Nephron progenitor cell (in vitro differentiated cells): ENCODE results near the gene KRTAP9-4.
A peak's percentile ranks its signal among the peaks of the same experiment; 100 is the strongest.
"Not testable (repeated sequence)": the region's sequence is repeated elsewhere in the genome, so short reads cannot be mapped to it uniquely, and the experiment has no call there.

Experiments
- DNase-seq: peaks from one replicate; pipeline ENCODE4 v3.0.0; 2021
- H3K27ac Mint-ChIP-seq: 2 replicates; pipeline ENCODE4 v1.8.0; 2021; ENCODE audit warnings: mild to moderate bottlenecking, moderate library complexity, mixed read lengths
- H3K27me3 Mint-ChIP-seq: 2 replicates; pipeline ENCODE4 v1.8.0; 2021; ENCODE audit warnings: mild to moderate bottlenecking, low read depth, mixed read lengths; ENCODE audit not compliant: poor library complexity
- H3K36me3 Mint-ChIP-seq: 2 replicates; pipeline ENCODE4 v1.8.0; 2021; ENCODE audit warnings: low read depth, mixed read lengths
- H3K4me1 Mint-ChIP-seq: 2 replicates; pipeline ENCODE4 v1.8.0; 2021; ENCODE audit warnings: mixed read lengths
- H3K4me3 Mint-ChIP-seq: 2 replicates; pipeline ENCODE4 v1.8.0; 2021; ENCODE audit warnings: mild to moderate bottlenecking, moderate library complexity, mixed read lengths
- H3K9me3 Mint-ChIP-seq: 2 replicates; pipeline ENCODE4 v1.8.0; 2021; ENCODE audit warnings: mild to moderate bottlenecking, moderate library complexity, mixed read lengths
- TF ChIP-seq, protein P1 (sequence below): fragments of 200-600 bp; sonication (generic); IDR thresholded peaks from 2 replicates; pipeline ENCODE4 v1.5.0; 2021; ENCODE audit warnings: antibody characterized with exemption

The KRTAP9-4 gene, protein sequence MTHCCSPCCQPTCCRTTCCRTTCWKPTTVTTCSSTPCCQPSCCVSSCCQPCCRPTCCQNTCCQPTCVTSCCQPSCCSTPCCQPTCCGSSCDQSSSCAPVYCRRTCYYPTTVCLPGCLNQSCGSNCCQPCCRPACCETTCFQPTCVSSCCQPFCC

DNA sequence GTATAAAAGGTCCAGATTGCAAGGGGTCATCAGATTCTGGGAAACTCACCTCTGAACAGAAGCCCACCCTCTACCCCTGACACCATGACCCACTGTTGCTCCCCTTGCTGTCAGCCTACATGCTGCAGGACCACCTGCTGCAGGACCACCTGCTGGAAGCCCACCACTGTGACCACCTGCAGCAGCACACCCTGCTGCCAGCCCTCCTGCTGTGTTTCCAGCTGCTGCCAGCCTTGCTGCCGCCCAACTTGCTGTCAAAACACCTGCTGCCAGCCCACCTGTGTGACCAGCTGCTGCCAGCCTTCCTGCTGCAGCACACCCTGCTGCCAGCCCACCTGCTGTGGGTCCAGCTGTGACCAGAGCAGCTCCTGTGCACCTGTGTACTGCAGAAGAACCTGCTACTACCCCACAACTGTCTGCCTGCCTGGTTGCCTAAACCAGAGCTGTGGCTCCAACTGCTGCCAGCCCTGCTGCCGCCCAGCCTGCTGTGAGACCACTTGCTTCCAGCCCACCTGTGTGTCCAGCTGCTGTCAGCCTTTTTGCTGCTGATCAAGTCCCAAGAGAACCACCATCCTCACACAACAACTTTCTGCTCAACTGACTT is at the start of gene KRTAP9-4:
Gene KRTAP9-4 (plus strand): TSS at position 51 of the 604 bp plus-strand sequence. CDS start 34 bp downstream, at position 85.
- peaks cover 72% of the 10 kb centered on the region for H3K27me3 Mint-ChIP-seq
- H3K27ac Mint-ChIP-seq, H3K4me3 Mint-ChIP-seq, H3K4me1 Mint-ChIP-seq, H3K36me3 Mint-ChIP-seq, H3K9me3 Mint-ChIP-seq, DNase-seq: not testable (repeated sequence)

DNA sequence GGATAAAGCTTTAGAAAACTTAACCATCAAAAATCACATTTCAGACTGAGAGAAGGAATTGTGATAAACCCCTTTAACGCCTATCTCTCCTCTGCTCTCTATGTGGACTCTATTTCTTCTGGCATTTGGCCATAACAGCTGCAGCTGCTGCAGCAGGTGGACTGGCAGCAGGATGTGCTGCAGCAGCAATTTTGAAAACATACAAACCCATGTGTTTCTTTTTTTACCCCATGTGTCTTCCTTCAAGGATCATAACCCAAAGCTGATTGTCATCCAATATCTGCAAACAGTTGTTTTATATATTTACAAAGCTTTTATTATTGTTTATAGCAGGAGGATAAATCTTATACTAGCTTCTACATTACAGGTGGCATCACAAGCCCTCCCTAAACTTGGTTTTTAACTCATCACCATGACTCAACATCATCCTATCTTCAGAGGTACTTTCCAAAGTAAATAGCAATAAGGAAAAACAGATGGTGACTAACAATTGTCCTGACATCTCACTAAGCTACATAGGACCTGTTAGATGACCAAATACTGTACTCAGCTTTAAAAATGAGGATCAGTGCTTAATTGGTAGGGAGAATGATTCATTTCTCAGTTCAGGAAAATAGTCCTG is 37.5 kb upstream of the KRTAP9-4 start:
- H3K36me3 Mint-ChIP-seq: no peaks in the 10 kb centered on the region
- H3K4me1 Mint-ChIP-seq: no peaks in the 10 kb centered on the region
- no peak overlapping the region for H3K27ac Mint-ChIP-seq
- peaks cover 5% of the 10 kb centered on the region for H3K27me3 Mint-ChIP-seq
- no peak for DNase-seq
- TF ChIP-seq, protein P1, sequence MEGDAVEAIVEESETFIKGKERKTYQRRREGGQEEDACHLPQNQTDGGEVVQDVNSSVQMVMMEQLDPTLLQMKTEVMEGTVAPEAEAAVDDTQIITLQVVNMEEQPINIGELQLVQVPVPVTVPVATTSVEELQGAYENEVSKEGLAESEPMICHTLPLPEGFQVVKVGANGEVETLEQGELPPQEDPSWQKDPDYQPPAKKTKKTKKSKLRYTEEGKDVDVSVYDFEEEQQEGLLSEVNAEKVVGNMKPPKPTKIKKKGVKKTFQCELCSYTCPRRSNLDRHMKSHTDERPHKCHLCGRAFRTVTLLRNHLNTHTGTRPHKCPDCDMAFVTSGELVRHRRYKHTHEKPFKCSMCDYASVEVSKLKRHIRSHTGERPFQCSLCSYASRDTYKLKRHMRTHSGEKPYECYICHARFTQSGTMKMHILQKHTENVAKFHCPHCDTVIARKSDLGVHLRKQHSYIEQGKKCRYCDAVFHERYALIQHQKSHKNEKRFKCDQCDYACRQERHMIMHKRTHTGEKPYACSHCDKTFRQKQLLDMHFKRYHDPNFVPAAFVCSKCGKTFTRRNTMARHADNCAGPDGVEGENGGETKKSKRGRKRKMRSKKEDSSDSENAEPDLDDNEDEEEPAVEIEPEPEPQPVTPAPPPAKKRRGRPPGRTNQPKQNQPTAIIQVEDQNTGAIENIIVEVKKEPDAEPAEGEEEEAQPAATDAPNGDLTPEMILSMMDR: no peak
- no peak overlapping the region for H3K4me3 Mint-ChIP-seq
- peaks cover 20% of the 10 kb centered on the region for H3K9me3 Mint-ChIP-seq

DNA sequence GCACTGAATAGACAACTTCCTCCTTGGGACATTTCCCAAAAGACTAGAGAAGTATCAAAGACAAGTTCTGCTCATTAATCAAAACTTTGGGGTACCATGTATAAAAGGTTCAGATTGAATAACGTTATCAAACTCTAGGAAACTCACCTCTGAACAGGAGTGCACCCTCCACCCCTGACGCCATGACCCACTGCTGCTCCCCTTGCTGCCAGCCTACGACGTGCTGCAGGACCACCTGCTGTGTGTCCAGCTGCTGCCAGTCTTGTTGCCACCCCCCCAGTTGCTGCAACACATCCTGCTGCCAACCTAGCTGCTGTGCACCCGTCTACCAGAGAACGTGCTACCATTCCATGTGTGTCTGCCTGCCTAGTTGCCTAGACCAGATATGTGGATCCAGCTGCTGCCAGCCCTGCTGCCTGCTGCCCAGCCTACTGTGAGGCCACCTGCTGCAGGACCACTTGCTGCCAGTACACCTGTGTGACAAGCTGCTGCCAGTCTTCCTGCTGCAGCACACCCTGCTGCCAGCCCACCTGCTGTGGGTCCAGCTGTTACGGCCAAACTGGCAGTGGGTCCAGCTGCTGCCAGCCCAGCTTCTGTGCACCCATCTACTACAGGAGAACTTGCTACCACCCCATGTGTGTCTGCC is 36.8 kb upstream of the KRTAP9-4 start:
- TF ChIP-seq, protein P1: no peak
- Mint-ChIP-seq H3K9me3 (peaks cover 15% of the 10 kb centered on the region), H3K4me1 (no peaks in the 10 kb centered on the region), H3K4me3 (no peak overlapping the region), H3K27me3 (peaks cover 5% of the 10 kb centered on the region), H3K36me3 (no peaks in the 10 kb centered on the region), H3K27ac (peak overlapping the region; percentile 19)
- DNase-seq: no peak

DNA sequence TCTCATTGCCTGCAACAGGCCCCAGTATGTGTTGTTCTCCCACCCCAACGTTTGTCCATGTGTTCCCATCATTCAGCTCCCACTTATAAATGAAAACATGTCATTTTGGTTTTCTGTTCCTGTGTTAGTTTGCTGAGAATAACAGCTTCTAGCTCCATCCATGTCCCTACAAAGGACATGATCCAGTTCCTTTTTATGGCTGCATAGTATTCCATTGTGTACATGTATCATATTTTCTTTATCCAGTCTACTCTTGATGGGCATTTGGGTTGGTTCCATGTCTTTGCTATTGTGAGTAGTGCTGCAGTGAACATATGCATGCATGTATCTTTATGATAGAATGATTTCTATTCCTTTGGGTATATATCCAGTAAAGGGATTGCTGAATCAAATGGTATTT is 33.8 kb upstream of the KRTAP9-4 start:
- Mint-ChIP-seq H3K27me3 (peaks cover 5% of the 10 kb centered on the region), H3K9me3 (peaks cover 14% of the 10 kb centered on the region), H3K4me3 (no peak overlapping the region), H3K4me1 (no peaks in the 10 kb centered on the region), H3K36me3 (no peaks in the 10 kb centered on the region), H3K27ac (no peak overlapping the region)
- TF ChIP-seq, protein P1: no peak
- DNase-seq: no peak

DNA sequence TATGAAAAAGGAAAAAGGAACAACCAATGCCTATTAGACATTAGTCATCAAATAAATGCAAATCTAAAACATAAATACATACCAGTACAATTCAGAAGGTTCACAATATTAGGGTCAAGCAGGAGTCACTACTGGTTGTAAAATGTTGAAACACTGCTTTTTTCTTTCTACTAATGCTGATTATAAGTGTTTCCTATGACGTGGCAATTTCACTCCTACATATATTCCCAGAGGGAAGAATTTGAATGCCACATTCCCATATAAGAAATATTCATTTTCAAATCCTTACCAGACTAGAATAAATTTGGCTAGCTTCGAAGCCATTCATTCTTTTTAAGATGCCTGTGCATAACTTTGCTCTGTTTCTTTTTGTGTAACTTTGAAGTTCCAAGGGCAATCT is 25.7 kb upstream of the KRTAP9-4 start:
- Mint-ChIP-seq H3K36me3 (no peaks in the 10 kb centered on the region), H3K27ac (no peak overlapping the region), H3K4me1 (no peaks in the 10 kb centered on the region), H3K4me3 (no peak overlapping the region), H3K9me3 (peaks cover 20% of the 10 kb centered on the region), H3K27me3 (peaks cover 10% of the 10 kb centered on the region)
- no peak for DNase-seq
- TF ChIP-seq, protein P1: no peak

DNA sequence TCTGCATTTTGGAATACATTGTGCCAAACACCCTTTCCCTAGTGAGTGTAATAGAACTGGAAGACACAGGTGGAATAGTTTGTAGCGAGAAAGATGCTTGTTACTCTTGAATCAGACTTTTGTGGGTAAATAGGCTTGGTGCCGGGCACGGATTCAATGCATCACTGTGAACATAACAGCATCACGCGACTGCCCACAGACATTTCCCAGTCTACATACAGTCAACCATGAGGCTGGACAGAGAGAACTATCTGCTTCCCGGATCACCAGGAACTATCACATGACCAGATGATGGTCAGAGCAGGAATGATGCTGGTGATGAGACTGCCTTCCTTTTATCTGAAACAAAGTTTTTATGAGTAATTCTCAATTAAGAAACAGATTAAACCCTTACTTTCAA is 23.4 kb upstream of the KRTAP9-4 start:
- TF ChIP-seq, protein P1: no peak
- Mint-ChIP-seq H3K9me3 (peaks cover 2% of the 10 kb centered on the region), H3K27ac (no peak overlapping the region), H3K4me3 (no peak overlapping the region), H3K4me1 (no peaks in the 10 kb centered on the region), H3K36me3 (no peaks in the 10 kb centered on the region), H3K27me3 (peaks cover 24% of the 10 kb centered on the region)
- no peak for DNase-seq

DNA sequence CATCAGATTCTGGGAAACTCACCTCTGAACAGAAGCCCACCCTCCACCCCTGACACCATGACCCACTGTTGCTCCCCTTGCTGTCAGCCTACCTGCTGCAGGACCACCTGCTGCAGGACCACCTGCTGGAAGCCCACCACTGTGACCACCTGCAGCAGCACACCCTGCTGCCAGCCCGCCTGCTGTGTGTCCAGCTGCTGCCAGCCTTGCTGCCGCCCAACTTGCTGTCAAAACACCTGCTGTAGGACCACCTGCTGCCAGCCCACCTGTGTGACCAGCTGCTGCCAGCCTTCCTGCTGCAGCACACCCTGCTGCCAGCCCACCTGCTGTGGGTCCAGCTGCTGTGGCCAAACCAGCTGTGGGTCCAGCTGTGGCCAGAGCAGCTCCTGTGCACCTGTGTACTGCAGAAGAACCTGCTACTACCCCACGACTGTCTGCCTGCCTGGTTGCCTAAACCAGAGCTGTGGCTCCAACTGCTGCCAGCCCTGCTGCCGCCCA is 22.8 kb upstream of the KRTAP9-4 start, which contains the start of gene KRTAP9-2:
Gene KRTAP9-2 (plus strand): TSS at position 51 of the 498 bp plus-strand sequence. CDS start 7 bp downstream, at position 58.
- peaks cover 24% of the 10 kb centered on the region for H3K27me3 Mint-ChIP-seq
- not testable (repeated sequence) for H3K4me1 Mint-ChIP-seq, H3K36me3 Mint-ChIP-seq, H3K27ac Mint-ChIP-seq, H3K4me3 Mint-ChIP-seq, DNase-seq, H3K9me3 Mint-ChIP-seq
